Liver (tissue), 3 donors: ENCODE results near the gene PTPRS.

Experiments
- CTCF ChIP-seq: fragments of 150-350 bp; IDR thresholded peaks from 2 replicates; pipeline ENCODE4 v1.5.1; 2017; ENCODE audit warnings: improper control_type of control experiment, low read depth, low read length; ENCODE audit not compliant: missing input control
- EGR1 ChIP-seq, 2 donors: IDR thresholded peaks; 2 replicates each; pipeline ENCODE4 v1.6.1; 2016 to 2018; ENCODE audit warnings: antibody characterized with exemption in 2 of 2, low read depth in 2 of 2
- GABPA ChIP-seq, 2 donors: IDR thresholded peaks in 1 of 2; conservative IDR thresholded peaks in 1 of 2; 2 replicates each; pipeline ENCODE4 v1.6.1; 2016; ENCODE audit warnings: antibody characterized with exemption in 2 of 2, mild to moderate bottlenecking in 1 of 2, moderate library complexity in 1 of 2
- JUND ChIP-seq, 2 donors: IDR thresholded peaks; 2 replicates each; pipeline ENCODE4 v1.6.1; 2016; ENCODE audit warnings: antibody characterized with exemption in 2 of 2
- MAX ChIP-seq: IDR thresholded peaks from 2 replicates; pipeline ENCODE4 v1.6.1; 2016; ENCODE audit warnings: antibody characterized with exemption
- RAD21 ChIP-seq, 2 donors: IDR thresholded peaks; 2 replicates each; pipeline ENCODE4 v1.6.1; 2016; ENCODE audit warnings: antibody characterized with exemption in 2 of 2, mild to moderate bottlenecking in 2 of 2
- REST ChIP-seq: IDR thresholded peaks from 2 replicates; pipeline ENCODE4 v1.6.1; 2016; ENCODE audit warnings: antibody characterized with exemption, mild to moderate bottlenecking
- RXRA ChIP-seq, 2 donors: IDR thresholded peaks; 2 replicates each; pipeline ENCODE4 v1.6.1; 2017 to 2018; ENCODE audit warnings: antibody characterized with exemption in 2 of 2, mild to moderate bottlenecking in 1 of 2
- SP1 ChIP-seq: IDR thresholded peaks from 2 replicates; pipeline ENCODE4 v1.6.1; 2018; ENCODE audit warnings: antibody characterized with exemption, mild to moderate bottlenecking
- TAF1 ChIP-seq: conservative IDR thresholded peaks from 2 replicates; pipeline ENCODE4 v1.6.1; 2016; ENCODE audit warnings: antibody characterized with exemption, mild to moderate bottlenecking
- YY1 ChIP-seq: IDR thresholded peaks from 2 replicates; pipeline ENCODE4 v1.6.1; 2016; ENCODE audit warnings: antibody characterized with exemption, mild to moderate bottlenecking
- donor health status: healthy.
- donor health status: healthy.

- TF ChIP-seq EGR1 (IDR thresholded peaks at IDR 0.05; ENCODE audit: low read depth in 2 of 2) (no peak), CTCF (no peak), SP1 (no peak), REST (no peak), RAD21 (IDR thresholded peaks at IDR 0.05) (no peak), MAX (no peak), GABPA (IDR thresholded peaks at IDR 0.05 in 1 of 2, conservative IDR thresholded peaks at IDR 0.05 in 1 of 2) (no peak), JUND (IDR thresholded peaks at IDR 0.05) (no peak), YY1 (no peak), TAF1 (no peak), RXRA (IDR thresholded peaks at IDR 0.05) (no peak)
These were observed 19.5 kb downstream of the PTPRS start for GRCh38 chr19:5321066-5321642.
